Small intestine (tissue), 7 donors: ENCODE data around the gene EXD2. TPM values are rescaled to one million over a fixed set of nuclear protein-coding genes. Genes with fewer than 3 reads are reported as not detected.
"Not testable (repeated sequence)": the region's sequence is repeated elsewhere in the genome, so short reads cannot be mapped to it uniquely, and the experiment has no call there.

Experiments
- DNase-seq, 2 donors: peaks; one replicate each; pipeline versions ENCODE4 v3.0.0 to v3.0.0-alpha.2; 2013
- FAIRE-seq: peaks from 2 replicates; lab custom pipeline; 2012; peaks lifted over from hg19 to GRCh38; lab: Jason Lieb, UNC
- H3K27ac ChIP-seq, 3 donors: one replicate each; pipeline ENCODE4 v1.5.1; 2013; ENCODE audit warnings: low read length in 2 of 3, mild to moderate bottlenecking in 2 of 3, control low read depth in 1 of 3, inconsistent platforms in 1 of 3, low read depth in 1 of 3, moderate library complexity in 1 of 3
- H3K27me3 ChIP-seq, 3 donors: one replicate each; pipeline ENCODE4 v1.6.1; 2013; ENCODE audit warnings: low read length in 3 of 3, inconsistent platforms in 1 of 3; ENCODE audit not compliant: control insufficient read depth in 3 of 3, insufficient read depth in 3 of 3
- H3K36me3 ChIP-seq, 3 donors: one replicate each; pipeline ENCODE4 v1.6.1; 2013; ENCODE audit warnings: low read length in 3 of 3, inconsistent platforms in 1 of 3, low read depth in 1 of 3, mild to moderate bottlenecking in 1 of 3, moderate library complexity in 1 of 3; ENCODE audit not compliant: control insufficient read depth in 3 of 3, insufficient read depth in 2 of 3
- H3K4me1 ChIP-seq, 3 donors: one replicate each; pipeline ENCODE4 v1.6.1; 2013; ENCODE audit warnings: low read length in 2 of 3, inconsistent platforms in 1 of 3, low read depth in 1 of 3, mild to moderate bottlenecking in 1 of 3, moderate library complexity in 1 of 3; ENCODE audit not compliant: control insufficient read depth in 3 of 3, insufficient read depth in 2 of 3
- H3K4me3 ChIP-seq, 3 donors: one replicate each; pipeline ENCODE4 v1.5.1; 2013; ENCODE audit warnings: low read length in 3 of 3, control low read depth in 1 of 3, inconsistent platforms in 1 of 3, low read depth in 1 of 3, mild to moderate bottlenecking in 1 of 3, moderate library complexity in 1 of 3
- H3K9me3 ChIP-seq, 2 donors: one replicate each; pipeline ENCODE4 v1.6.1; 2013; ENCODE audit warnings: low read depth in 1 of 2, low read length in 1 of 2; ENCODE audit not compliant: control insufficient read depth in 2 of 2, insufficient read depth in 1 of 2
- WGBS, 3 donors: extraction: QIAGEN DNeasy Blood & Tissue Kit; methylation state at CpG; one replicate each; pipeline ENCODE4 v1.1.7; 2013; 5-methylcytosine and 5-hydroxymethylcytosine counted together
- polyA plus RNA-seq, 4 donors: library from polyadenylated mRNA; stranded (reverse) in 3 of 4; unstranded in 1 of 4; fragments of 200-250 nt in 3 of 4; fragments of 120-200 nt in 1 of 4; gene quantifications; one replicate each; pipeline versions ENCODE4 v1.2.1 to v1.2.3, GENCODE V29; 2013
- donor health status: healthy with polysubstance abuse.
- donor health status: control.
- donor health status: control.
- donor health status: Bipolar disorder and iron deficiency.
- donor health status: healthy.

Gene EXD2
- polyA plus RNA-seq, 4 donors, result 3.2 to 21.4 (median 7.5) TPM

DNA sequence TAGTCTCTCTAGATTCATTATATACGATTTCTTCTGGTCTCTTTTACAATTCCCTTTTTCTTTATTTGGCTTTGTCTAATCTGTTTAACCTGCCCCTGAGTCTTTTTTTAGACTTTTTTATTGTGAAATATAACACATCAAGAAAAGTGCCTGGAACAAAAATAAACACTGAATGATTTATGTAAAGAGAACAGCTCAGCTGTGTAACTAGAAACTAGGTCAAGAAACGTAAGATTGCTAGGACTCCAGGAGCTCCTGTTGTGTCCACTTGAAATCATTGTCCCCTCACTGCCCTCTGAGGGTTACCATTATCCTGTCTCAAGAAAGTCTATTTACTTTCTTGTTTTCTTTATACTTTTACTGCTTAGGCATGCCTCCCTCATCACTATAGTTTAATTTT lies 23.1 kb downstream of the EXD2 start:
- H3K9me3 ChIP-seq, result no peaks in the 10 kb centered on the region
- 75 to 87% (median 77%) methylated on average over 2 of the region's 2 CpGs for WGBS, 3 donors
- no peaks in the 10 kb centered on the region for H3K4me1 ChIP-seq
- peaks cover 0 to 18% (median 3%) of the 10 kb centered on the region in 3 donors for H3K36me3 ChIP-seq
- no peaks in the 10 kb centered on the region for H3K27me3 ChIP-seq
- no peak overlapping the region for H3K27ac ChIP-seq
- no peak overlapping the region for H3K4me3 ChIP-seq
- DNase-seq (no peak), FAIRE-seq (no peak)

DNA sequence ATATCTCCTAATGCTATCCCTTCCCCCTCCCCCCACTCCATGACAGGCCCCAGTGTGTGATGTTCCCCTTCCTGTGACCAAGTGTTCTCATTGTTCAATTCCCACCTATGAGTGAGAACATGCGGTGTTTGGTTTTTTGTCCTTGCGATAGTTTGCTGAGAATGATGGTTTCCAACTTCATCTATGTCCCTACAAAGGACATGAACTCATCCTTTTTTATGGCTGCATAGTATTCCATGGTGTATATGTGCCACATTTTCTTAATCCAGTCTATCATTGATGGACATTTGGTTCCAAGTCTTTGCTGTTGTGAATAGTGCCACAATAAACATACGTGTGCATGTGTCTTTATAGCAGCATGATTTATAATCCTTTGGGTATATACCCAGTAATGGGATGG lies 26.4 kb downstream of the EXD2 start:
- H3K36me3 ChIP-seq, result peaks cover 0 to 15% (median 3%) of the 10 kb centered on the region in 3 donors
- not testable (repeated sequence) for H3K27me3 ChIP-seq, DNase-seq, FAIRE-seq, H3K27ac ChIP-seq, H3K9me3 ChIP-seq, H3K4me3 ChIP-seq, H3K4me1 ChIP-seq
- 99 to 100% (median 100%) methylated on average over 1 to 2 of the region's 3 CpGs for WGBS, 3 donors

DNA sequence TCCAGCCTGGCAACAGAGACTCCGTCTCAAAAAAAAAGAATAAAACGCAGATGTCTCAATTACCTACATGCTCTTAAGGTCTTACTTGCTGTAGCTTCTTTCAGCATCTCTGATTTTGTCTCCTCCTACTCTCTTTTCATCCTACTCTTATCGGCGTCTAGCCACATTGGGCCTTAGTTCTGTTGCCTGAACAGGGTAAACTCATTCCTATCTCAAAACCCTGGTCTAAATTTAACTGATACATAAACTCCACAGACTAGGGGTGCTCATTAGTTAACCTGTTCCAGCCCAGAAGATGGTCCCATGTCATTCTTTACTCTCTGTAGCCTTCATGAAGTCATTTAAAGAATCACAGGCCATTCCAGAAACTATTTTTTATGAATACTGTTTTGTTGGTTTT lies 33.6 kb downstream of the EXD2 start:
- no peak overlapping the region for H3K4me3 ChIP-seq

DNA sequence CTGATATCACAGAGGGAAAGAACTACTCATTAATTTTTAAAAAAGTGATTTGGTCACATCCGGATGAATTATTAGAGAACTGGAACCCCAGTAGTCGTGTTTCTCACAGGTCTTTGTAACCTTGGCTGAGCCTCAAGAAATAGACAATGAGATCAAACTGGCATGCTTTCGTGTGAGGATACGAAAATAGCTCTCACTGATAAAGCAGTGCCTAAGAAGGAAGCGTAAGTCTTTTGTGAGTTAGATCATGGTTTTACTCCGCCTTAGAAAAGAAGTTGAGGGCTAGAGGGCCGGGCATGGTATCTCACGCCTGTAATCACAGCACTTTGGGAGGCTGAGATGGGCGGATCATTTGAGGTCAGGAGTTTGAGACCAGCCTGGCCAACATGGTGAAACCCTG lies 34.9 kb downstream of the EXD2 start:
- no peaks in the 10 kb centered on the region for H3K27me3 ChIP-seq
- 71 to 85% (median 78%) methylated on average over 9 of the region's 9 CpGs for WGBS, 3 donors
- H3K9me3 ChIP-seq, result no peaks in the 10 kb centered on the region
- no peak overlapping the region for H3K27ac ChIP-seq
- no peaks in the 10 kb centered on the region for H3K4me1 ChIP-seq
- peaks cover 0 to 20% (median 1%) of the 10 kb centered on the region in 3 donors for H3K36me3 ChIP-seq
- no peak for DNase-seq
- FAIRE-seq, result no peak
- H3K4me3 ChIP-seq, result no peak overlapping the region

More for the DNA sequence above, 33.6 kb downstream of the EXD2 start:
- DNase-seq, result no peak
- Histone ChIP-seq H3K27ac (no peak overlapping the region), H3K36me3 (peaks cover 0 to 17% (median 3%) of the 10 kb centered on the region in 3 donors), H3K27me3 (no peaks in the 10 kb centered on the region), H3K9me3 (no peaks in the 10 kb centered on the region), H3K4me1 (no peaks in the 10 kb centered on the region)
- no peak for FAIRE-seq
- 94 to 97% (median 96%) methylated on average over 4 of the region's 4 CpGs for WGBS, 3 donors

DNA sequence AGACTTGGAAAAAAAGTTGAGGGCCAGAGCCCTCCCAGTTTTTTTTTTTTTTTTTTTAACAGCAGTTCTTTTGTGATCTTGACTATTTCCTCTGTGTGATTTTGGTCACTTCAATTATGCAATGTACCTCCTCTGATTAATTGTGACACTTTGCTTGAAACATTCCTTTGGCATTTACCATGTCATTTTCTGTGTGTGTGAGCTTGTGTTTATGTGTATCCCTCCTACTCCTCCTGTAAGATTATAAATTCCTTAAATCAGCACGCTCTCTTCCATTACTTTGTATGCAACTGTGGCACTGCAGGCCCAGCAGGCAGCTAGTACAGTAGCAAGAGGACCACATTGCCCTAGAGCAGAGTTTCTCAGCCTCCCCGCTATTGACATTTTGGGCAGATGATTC lies 35.4 kb downstream of the EXD2 start:
- WGBS, 3 donors, result 90 to 100% (median 96%) methylated on average over 2 of the region's 2 CpGs

DNA sequence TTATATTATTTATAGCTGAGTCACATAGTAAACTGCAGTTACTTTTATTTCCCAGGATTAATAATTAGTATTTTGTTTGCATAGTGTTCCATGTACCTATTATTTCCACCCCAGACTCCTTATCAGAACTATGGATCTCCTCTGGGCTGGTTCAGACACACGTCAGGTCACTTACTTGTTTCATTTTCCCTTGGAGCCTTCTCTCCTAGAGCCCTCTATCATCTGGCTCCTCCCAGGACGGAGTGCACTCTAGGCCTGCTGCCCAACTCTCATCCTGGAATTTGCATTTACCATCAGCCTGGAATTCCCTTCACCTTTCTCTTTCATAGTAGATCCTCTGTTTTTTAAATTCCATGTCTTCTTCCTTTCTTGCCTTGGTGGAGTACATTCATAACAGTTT lies 40.2 kb downstream of the EXD2 start:
- FAIRE-seq (no peak), DNase-seq (peak; percentile 44 to 89)
- Histone ChIP-seq H3K36me3 (peaks cover 5 to 29% (median 5%) of the 10 kb centered on the region in 3 donors), H3K9me3 (no peaks in the 10 kb centered on the region), H3K4me3 (no peak overlapping the region), H3K27me3 (no peaks in the 10 kb centered on the region), H3K4me1 (no peaks in the 10 kb centered on the region), H3K27ac (no peak overlapping the region)
- 11 to 57% (median 28%) methylated on average over 2 of the region's 2 CpGs for WGBS, 3 donors

More for the DNA sequence above, 35.4 kb downstream of the EXD2 start:
- H3K36me3 ChIP-seq, result peaks cover 0 to 19% (median 0%) of the 10 kb centered on the region in 3 donors
- FAIRE-seq (no peak), DNase-seq (no peak)
- no peak overlapping the region for H3K27ac ChIP-seq
- H3K4me1 ChIP-seq, result no peaks in the 10 kb centered on the region
- no peaks in the 10 kb centered on the region for H3K9me3 ChIP-seq
- no peaks in the 10 kb centered on the region for H3K27me3 ChIP-seq
- H3K4me3 ChIP-seq, result no peak overlapping the region

DNA sequence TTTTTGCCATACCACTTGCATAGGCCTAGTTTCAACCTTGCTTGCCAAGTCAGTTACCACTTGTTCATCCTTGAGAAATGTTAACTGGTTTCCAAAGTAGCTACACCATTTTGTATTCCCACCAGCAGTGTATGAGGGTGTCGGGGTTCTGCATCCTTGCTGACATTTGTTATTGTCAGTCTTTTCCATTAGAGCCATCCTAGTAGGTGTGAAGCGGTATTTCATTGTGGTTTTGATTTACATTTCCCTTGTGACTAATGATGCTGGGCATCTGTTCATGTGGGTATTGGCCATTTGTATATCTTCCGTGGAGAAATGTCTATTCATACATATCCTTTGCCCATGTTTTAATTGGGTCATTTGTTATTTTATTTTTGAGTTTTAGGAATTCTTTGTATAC lies 41.1 kb downstream of the EXD2 start:
- peaks cover 8 to 37% (median 10%) of the 10 kb centered on the region in 3 donors for H3K36me3 ChIP-seq
- no peaks in the 10 kb centered on the region for H3K4me1 ChIP-seq
- FAIRE-seq (no peak), DNase-seq (no peak)
- 90 to 98% (median 98%) methylated on average over 3 of the region's 3 CpGs for WGBS, 3 donors
- no peak overlapping the region for H3K27ac ChIP-seq
- no peak overlapping the region for H3K4me3 ChIP-seq
- no peaks in the 10 kb centered on the region for H3K27me3 ChIP-seq
- H3K9me3 ChIP-seq, result no peaks in the 10 kb centered on the region

DNA sequence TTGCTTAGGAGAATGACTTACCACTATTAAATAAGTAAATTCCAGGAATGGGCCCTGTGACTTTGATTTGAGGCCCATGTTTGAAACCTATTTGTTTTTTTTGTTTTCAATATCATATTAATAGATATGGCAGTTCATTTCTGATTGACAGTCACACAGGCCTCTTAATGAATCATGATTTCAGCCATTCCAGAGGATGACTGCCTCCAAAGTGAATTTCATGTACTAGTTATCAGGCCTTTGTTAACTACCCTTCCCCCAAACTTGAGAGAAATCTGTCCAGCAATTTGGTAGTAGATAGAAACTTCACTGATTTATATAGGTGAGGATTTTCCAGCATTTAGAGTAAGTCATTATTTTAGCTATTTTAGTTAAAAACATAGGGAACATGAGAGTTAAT lies 42.8 kb downstream of the EXD2 start:
- no peaks in the 10 kb centered on the region for H3K4me1 ChIP-seq
- FAIRE-seq (no peak), DNase-seq (no peak)
- H3K4me3 ChIP-seq, result no peak overlapping the region
- H3K9me3 ChIP-seq, result no peaks in the 10 kb centered on the region
- H3K27ac ChIP-seq, result no peak overlapping the region
- H3K36me3 ChIP-seq, result peaks cover 13 to 43% (median 16%) of the 10 kb centered on the region in 3 donors
- H3K27me3 ChIP-seq, result no peaks in the 10 kb centered on the region

DNA sequence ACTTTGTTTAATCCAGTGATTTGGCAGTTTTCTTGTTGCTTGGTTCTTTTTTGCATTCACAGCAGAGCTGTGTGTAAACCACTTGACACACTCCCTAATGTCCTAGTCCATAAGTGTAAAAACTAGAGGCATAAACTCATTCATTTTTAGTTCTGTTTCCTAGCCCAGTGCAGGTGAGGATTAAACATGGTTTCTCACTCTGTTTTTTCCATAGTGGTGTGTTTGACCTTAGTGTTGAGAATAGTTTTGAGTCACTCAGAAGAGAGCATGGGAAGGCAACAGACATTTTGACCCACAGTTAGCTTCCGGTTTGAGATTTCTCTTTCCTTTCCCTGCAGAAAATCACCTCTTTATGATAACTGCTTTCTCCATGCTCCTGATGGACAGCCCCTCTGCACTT lies 44.4 kb downstream of the EXD2 start:
- no peak for FAIRE-seq
- 80 to 91% (median 90%) methylated on average over 1 of the region's 1 CpG for WGBS, 3 donors
- peaks cover 14 to 45% (median 16%) of the 10 kb centered on the region in 3 donors for H3K36me3 ChIP-seq

More for the DNA sequence above, 44.4 kb downstream of the EXD2 start:
- H3K27me3 ChIP-seq, result no peaks in the 10 kb centered on the region
- no peak for DNase-seq
- H3K27ac ChIP-seq, result no peak overlapping the region
- H3K9me3 ChIP-seq, result no peaks in the 10 kb centered on the region
- H3K4me3 ChIP-seq, result no peak overlapping the region
- H3K4me1 ChIP-seq, result no peaks in the 10 kb centered on the region
